Measurements from ENCODE around the gene NCR3LG1. TPM values are rescaled to one million over a fixed set of nuclear protein-coding genes. Genes with fewer than 3 reads are reported as not detected.

The NCR3LG1 gene
- total and polyA plus RNA-seq, 2 of the 8 experiments (the other 6 are each of a cell fraction or from before 2014, with no cell fraction given) = 0.68 to 1.9 TPM

- Histone ChIP-seq H3K27ac (ENCODE audit: low read depth, low read length) (no peak overlapping the region), H3K4me3 (ENCODE audit: extremely low read depth in 1 of 4, insufficient read depth in 2 of 4, low read depth in 3 of 4, low read length in 4 of 4) (no peak overlapping the region), H3K4ac (replicated peaks; ENCODE audit: insufficient read length, low read depth, low read length) (no peak overlapping the region), H3K36me3 (ENCODE audit: control insufficient read depth in 2 of 4, insufficient read depth in 4 of 4, low read length in 3 of 4) (no peaks in the 10 kb centered on the region), H3K23me2 (ENCODE audit: low read depth, low read length) (no peaks in the 10 kb centered on the region), H3K56ac (replicated peaks; ENCODE audit: insufficient read length, low read depth, low read length) (no peak overlapping the region), H3K4me1 (replicated peaks in 1 of 4; ENCODE audit: control insufficient read depth in 3 of 4, insufficient read depth in 4 of 4, low read length in 3 of 4) (no peaks in the 10 kb centered on the region), H2BK5ac (ENCODE audit: low read depth, low read length) (no peak overlapping the region), H3K4me2 (ENCODE audit: insufficient read depth in 1 of 2, low read depth in 2 of 2, low read length in 2 of 2) (no peak overlapping the region), H4K5ac (ENCODE audit: insufficient read length, low read depth, low read length) (no peak overlapping the region), H3K9me3 (ENCODE audit: insufficient read depth in 2 of 2, low read depth in 1 of 2, low read length in 1 of 2) (no peaks in the 10 kb centered on the region), H3K23ac (ENCODE audit: insufficient read length) (no peak overlapping the region), H3K9ac (replicated peaks in 1 of 4; ENCODE audit: extremely low read depth in 1 of 4, low read depth in 3 of 4, low read length in 3 of 4) (no peak overlapping the region), H3K79me1 (ENCODE audit: low read depth, low read length) (no peaks in the 10 kb centered on the region), H3K27me3 (replicated peaks in 1 of 4; ENCODE audit: control insufficient read depth in 3 of 4, extremely low read depth in 1 of 4, insufficient read depth in 3 of 4, low read length in 3 of 4) (no peaks in the 10 kb centered on the region), H3K79me2 (ENCODE audit: control insufficient read depth in 1 of 2, insufficient read depth in 2 of 2, low read length in 2 of 2) (no peaks in the 10 kb centered on the region), H2BK120ac (replicated peaks; ENCODE audit: low read depth, low read length) (no peak overlapping the region), H4K91ac (replicated peaks; ENCODE audit: insufficient read length, low read length) (no peak overlapping the region), H4K8ac (ENCODE audit: extremely low read depth, insufficient read depth, low read length) (no peak overlapping the region), H2BK12ac (ENCODE audit: low read depth, low read length) (no peak overlapping the region), H2BK15ac (ENCODE audit: low read length) (no peak overlapping the region), H3K18ac (ENCODE audit: extremely low read depth, low read length) (no peak overlapping the region), H4K20me1 (replicated peaks in 1 of 2; ENCODE audit: control insufficient read depth in 1 of 2, insufficient read depth in 2 of 2, low read length in 2 of 2) (no peaks in the 10 kb centered on the region), H3K14ac (ENCODE audit: insufficient read length) (no peak overlapping the region), H2BK20ac (ENCODE audit: low read length) (no peak overlapping the region), H2AFZ (ENCODE audit: low read length) (no peak overlapping the region), H2AK5ac (ENCODE audit: low read depth, low read length) (no peak overlapping the region)
- WGBS, 2 experiments (ENCODE audit: extremely low coverage in 1 of 2, insufficient coverage in 1 of 2, insufficient read length in 1 of 2, insufficient replicate concordance in 2 of 2, low coverage in 1 of 2, low lambda C conversion rate in 2 of 2, missing lambda C conversion rate in 1 of 2) = 84% methylated on average over 2 of the region's 2 CpGs; no CpG with 5 or more reads in 1 of the 2 experiments
- FAIRE-seq (no peak), DNase-seq (ENCODE audit: low read depth in 1 of 2, low spot score in 2 of 2) (no peak)
- POLR2A ChIA-PET (ENCODE audit: partially characterized antibody) = no interaction called here
- CTCF ChIA-PET (ENCODE audit: partially characterized antibody) = no interaction called here
- TF ChIP-seq SAP30 (IDR thresholded peaks at IDR 0.05; ENCODE audit: insufficient read depth, insufficient replicate concordance, low read length) (no peak), CTBP2 (IDR thresholded peaks at IDR 0.05; ENCODE audit: borderline replicate concordance, insufficient read depth, insufficient read length, low read length) (no peak)
These were observed 8.3 kb upstream of the NCR3LG1 start for GRCh38 chr11:17343257-17343656.

Measured in H1 (cell line).